AG04450 (cell line): ENCODE measurements around the gene C12orf43. TPM values are rescaled to one million over a fixed set of nuclear protein-coding genes. Genes with fewer than 3 reads are reported as not detected.
A peak's percentile ranks its signal among the peaks of the same experiment; 100 is the strongest.

Experiments used
- CTCF ChIA-PET: fragments of 300-600, 350-600 bp; formaldehyde crosslinking; extraction: SDS; loops from one replicate; lab custom pipeline; 2022; ENCODE audit warnings: antibody characterized with exemption, inconsistent platforms; lab: Charles Lee
- POLR2A ChIA-PET: fragments of 350-600 bp; formaldehyde crosslinking; extraction: SDS; loops from one replicate; lab custom pipeline; 2021; ENCODE audit warnings: antibody characterized with exemption, inconsistent platforms; lab: Yijun Ruan, JAX
- DNase-seq: peaks from one replicate; pipeline ENCODE4 v3.0.0-alpha.2; 2011; ENCODE audit warnings: low read depth, low spot score
- H3K27ac ChIP-seq: one replicate; pipeline ENCODE4 v1.5.1; 2012; ENCODE audit warnings: low read depth, low read length, control low read depth
- H3K27me3 ChIP-seq: one replicate; pipeline ENCODE4 v1.6.0; 2012; ENCODE audit warnings: low read length; ENCODE audit not compliant: control insufficient read depth, insufficient read depth
- H3K4me3 ChIP-seq: 2 replicates; pipeline ENCODE4 v1.5.1; 2011; ENCODE audit warnings: mild to moderate bottlenecking, low read depth, low read length, control low read depth
- H3K9me3 ChIP-seq: 2 replicates; pipeline ENCODE4 v1.5.1; 2012; ENCODE audit warnings: low read length; ENCODE audit not compliant: control insufficient read depth, insufficient read depth
- CTCF ChIP-seq: IDR thresholded peaks from 2 replicates; pipeline ENCODE4 v1.5.1; 2011; ENCODE audit warnings: low read depth, low read length, control low read depth, inconsistent platforms
- polyA plus RNA-seq: library from polyadenylated mRNA; depleted of rRNA; stranded (reverse); fragments of >200 nt; gene quantifications from 2 replicates; pipeline ENCODE4 v1.2.3, GENCODE V29; 2011

The C12orf43 gene
- polyA plus RNA-seq, 1 experiment, result 13.6 TPM

- Histone ChIP-seq H3K9me3 (no peaks in the 10 kb centered on the region), H3K27ac (no peak overlapping the region), H3K4me3 (no peak overlapping the region), H3K27me3 (no peaks in the 10 kb centered on the region)
- no peak for DNase-seq
- ChIA-PET POLR2A (no interaction called here), CTCF (no interaction called here)
- no peak for TF ChIP-seq CTCF
Observed at GRCh38 chr12:121011820-121012219, 4.5 kb downstream of the C12orf43 start.

GRCh38 chr12:121010860-121011259 is 5.4 kb downstream of the C12orf43 start:
- no peak for DNase-seq
- ChIA-PET CTCF (interaction anchor here (0.9 to 2.2 kb wide), 3 partner anchors 39 to 428 kb away, joined by 5 to 8 read pairs (median 5); no protein-coding TSS in a partner anchor), POLR2A (no interaction called here)
- Histone ChIP-seq H3K27me3 (no peaks in the 10 kb centered on the region), H3K27ac (no peak overlapping the region), H3K4me3 (no peak overlapping the region), H3K9me3 (no peaks in the 10 kb centered on the region)
- TF ChIP-seq CTCF, result no peak

- ChIA-PET POLR2A (no interaction called here), CTCF (interaction anchor here (0.5 to 2.2 kb wide), 9 partner anchors 38 to 897 kb away, joined by 3 to 10 read pairs (median 4); no protein-coding TSS in a partner anchor)
- Histone ChIP-seq H3K27me3 (no peaks in the 10 kb centered on the region), H3K27ac (no peak overlapping the region), H3K4me3 (no peak overlapping the region), H3K9me3 (no peaks in the 10 kb centered on the region)
- peak; percentile 56 for TF ChIP-seq CTCF
- no peak for DNase-seq
Observed at GRCh38 chr12:121009741-121010140, 6.5 kb downstream of the C12orf43 start.

- no peak for TF ChIP-seq CTCF
- CTCF ChIA-PET, result interaction anchor here (0.6 to 2.2 kb wide), 2 partner anchors 65 to 362 kb away, joined by 7 to 8 read pairs; no protein-coding TSS in a partner anchor
- POLR2A ChIA-PET, result no interaction called here
- no peak for DNase-seq
- no peak overlapping the region for H3K4me3 ChIP-seq
- no peaks in the 10 kb centered on the region for H3K27me3 ChIP-seq
- no peak overlapping the region for H3K27ac ChIP-seq
- no peaks in the 10 kb centered on the region for H3K9me3 ChIP-seq
Observed at GRCh38 chr12:121008347-121009098, 7.8 kb downstream of the C12orf43 start.

GRCh38 chr12:121005346-121005815 is 10.9 kb downstream of the C12orf43 start:
- DNase-seq, result no peak
- Histone ChIP-seq H3K4me3 (no peak overlapping the region), H3K9me3 (no peaks in the 10 kb centered on the region), H3K27me3 (no peaks in the 10 kb centered on the region), H3K27ac (no peak overlapping the region)
- ChIA-PET CTCF (interaction anchor here (0.6 to 2.5 kb wide), 14 partner anchors 8 to 423 kb away, joined by 3 to 13 read pairs (median 4); partner anchors contain the start of gene C12orf43), POLR2A (interaction anchor here (0.6 to 0.7 kb wide), 2 partner anchors 11 to 32 kb away, joined by 4 to 5 read pairs; no protein-coding TSS in a partner anchor)
- TF ChIP-seq CTCF, result peak; percentile 70
